ENCODE results near the gene KRT33B. TPM values are rescaled to one million over a fixed set of nuclear protein-coding genes. Genes with fewer than 3 reads are reported as not detected.

Gene KRT33B
- polyA plus RNA-seq, 1 donor, result not detected

GRCh38 chr17:41334385-41335305 lies 35.0 kb downstream of the KRT33B start:
- Histone ChIP-seq H3K27ac (ENCODE audit: low read length) (no peak overlapping the region), H3K27me3 (ENCODE audit: control insufficient read depth, insufficient read depth, low read length) (peaks cover 6% of the 10 kb centered on the region), H3K36me3 (ENCODE audit: control insufficient read depth, insufficient read depth, low read length) (no peaks in the 10 kb centered on the region), H3K9me3 (ENCODE audit: control insufficient read depth, low read depth, low read length) (no peaks in the 10 kb centered on the region), H3K4me3 (ENCODE audit: low read length) (no peak overlapping the region), H3K4me1 (ENCODE audit: control insufficient read depth, insufficient read depth, low read length) (no peaks in the 10 kb centered on the region)
- no peak for DNase-seq
- no CpG with 5 or more reads among the region's 6 CpGs for WGBS (ENCODE audit: insufficient coverage, low lambda C conversion rate)

DNA sequence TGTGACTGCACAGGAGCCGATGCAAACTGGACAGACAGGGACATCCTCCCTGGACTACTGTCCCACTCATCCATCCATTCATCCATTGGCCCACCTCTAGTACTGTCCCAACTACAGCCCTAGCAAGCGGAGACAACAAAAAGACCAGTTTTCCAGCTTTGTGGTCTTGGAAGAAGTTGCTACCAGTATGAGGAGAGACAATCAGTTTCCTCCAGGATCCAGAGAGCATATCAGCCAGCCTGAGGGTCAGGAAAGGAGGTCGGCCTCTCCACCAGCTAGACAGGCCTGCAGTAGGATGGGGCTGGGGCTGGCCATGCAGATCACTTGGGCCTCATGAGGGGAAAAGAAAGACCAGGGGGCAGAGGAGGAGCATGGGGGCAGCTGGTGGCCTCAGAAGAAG lies 35.8 kb downstream of the KRT33B start:
- WGBS (ENCODE audit: insufficient coverage, low lambda C conversion rate), result no CpG with 5 or more reads among the region's 3 CpGs
- H3K27ac ChIP-seq (ENCODE audit: low read length), result no peak overlapping the region
- H3K27me3 ChIP-seq (ENCODE audit: control insufficient read depth, insufficient read depth, low read length), result peaks cover 6% of the 10 kb centered on the region

GRCh38 chr17:41333098-41333497 lies 36.5 kb downstream of the KRT33B start:
- Histone ChIP-seq H3K4me3 (ENCODE audit: low read length) (no peak overlapping the region), H3K9me3 (ENCODE audit: control insufficient read depth, low read depth, low read length) (no peaks in the 10 kb centered on the region), H3K36me3 (ENCODE audit: control insufficient read depth, insufficient read depth, low read length) (no peaks in the 10 kb centered on the region), H3K27me3 (ENCODE audit: control insufficient read depth, insufficient read depth, low read length) (peaks cover 6% of the 10 kb centered on the region), H3K27ac (ENCODE audit: low read length) (no peak overlapping the region), H3K4me1 (ENCODE audit: control insufficient read depth, insufficient read depth, low read length) (no peaks in the 10 kb centered on the region)
- no peak for DNase-seq
- no CpG with 5 or more reads among the region's 5 CpGs for WGBS (ENCODE audit: insufficient coverage, low lambda C conversion rate)

More for the DNA sequence above, 35.8 kb downstream of the KRT33B start:
- no peaks in the 10 kb centered on the region for H3K9me3 ChIP-seq (ENCODE audit: control insufficient read depth, low read depth, low read length)
- no peaks in the 10 kb centered on the region for H3K4me1 ChIP-seq (ENCODE audit: control insufficient read depth, insufficient read depth, low read length)
- no peak overlapping the region for H3K4me3 ChIP-seq (ENCODE audit: low read length)
- no peak for DNase-seq
- no peaks in the 10 kb centered on the region for H3K36me3 ChIP-seq (ENCODE audit: control insufficient read depth, insufficient read depth, low read length)

GRCh38 chr17:41332239-41332638 lies 37.4 kb downstream of the KRT33B start:
- Histone ChIP-seq H3K4me3 (ENCODE audit: low read length) (no peak overlapping the region), H3K36me3 (ENCODE audit: control insufficient read depth, insufficient read depth, low read length) (no peaks in the 10 kb centered on the region), H3K4me1 (ENCODE audit: control insufficient read depth, insufficient read depth, low read length) (no peaks in the 10 kb centered on the region), H3K27me3 (ENCODE audit: control insufficient read depth, insufficient read depth, low read length) (peaks cover 6% of the 10 kb centered on the region), H3K27ac (ENCODE audit: low read length) (no peak overlapping the region), H3K9me3 (ENCODE audit: control insufficient read depth, low read depth, low read length) (no peaks in the 10 kb centered on the region)
- WGBS (ENCODE audit: insufficient coverage, low lambda C conversion rate), result no CpG with 5 or more reads among the region's 2 CpGs
- no peak for DNase-seq

DNA sequence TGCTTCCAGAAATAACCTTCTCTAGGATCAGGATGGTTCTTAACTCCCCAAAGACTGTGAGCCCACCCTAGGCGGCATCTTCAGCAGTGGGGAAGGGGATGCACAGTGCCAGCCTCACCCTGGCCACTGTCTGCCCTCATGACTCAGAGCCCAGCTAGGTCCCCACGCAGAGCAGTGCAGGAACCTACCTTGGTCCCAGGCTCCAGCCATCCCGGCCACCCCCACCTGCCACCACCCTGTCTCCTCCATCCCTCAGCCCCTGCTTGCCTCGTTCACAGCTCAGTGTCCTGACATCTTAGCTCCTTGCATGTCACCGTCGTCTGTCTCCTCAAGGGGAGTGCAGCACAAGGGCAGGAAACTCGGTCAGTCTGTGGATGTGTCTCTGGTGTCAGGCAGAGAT lies 38.0 kb downstream of the KRT33B start:
- Histone ChIP-seq H3K4me1 (ENCODE audit: control insufficient read depth, insufficient read depth, low read length) (no peaks in the 10 kb centered on the region), H3K9me3 (ENCODE audit: control insufficient read depth, low read depth, low read length) (no peaks in the 10 kb centered on the region), H3K27ac (ENCODE audit: low read length) (no peak overlapping the region), H3K4me3 (ENCODE audit: low read length) (no peak overlapping the region), H3K27me3 (ENCODE audit: control insufficient read depth, insufficient read depth, low read length) (peaks cover 4% of the 10 kb centered on the region), H3K36me3 (ENCODE audit: control insufficient read depth, insufficient read depth, low read length) (no peaks in the 10 kb centered on the region)
- no CpG with 5 or more reads among the region's 7 CpGs for WGBS (ENCODE audit: insufficient coverage, low lambda C conversion rate)
- DNase-seq, result no peak

DNA sequence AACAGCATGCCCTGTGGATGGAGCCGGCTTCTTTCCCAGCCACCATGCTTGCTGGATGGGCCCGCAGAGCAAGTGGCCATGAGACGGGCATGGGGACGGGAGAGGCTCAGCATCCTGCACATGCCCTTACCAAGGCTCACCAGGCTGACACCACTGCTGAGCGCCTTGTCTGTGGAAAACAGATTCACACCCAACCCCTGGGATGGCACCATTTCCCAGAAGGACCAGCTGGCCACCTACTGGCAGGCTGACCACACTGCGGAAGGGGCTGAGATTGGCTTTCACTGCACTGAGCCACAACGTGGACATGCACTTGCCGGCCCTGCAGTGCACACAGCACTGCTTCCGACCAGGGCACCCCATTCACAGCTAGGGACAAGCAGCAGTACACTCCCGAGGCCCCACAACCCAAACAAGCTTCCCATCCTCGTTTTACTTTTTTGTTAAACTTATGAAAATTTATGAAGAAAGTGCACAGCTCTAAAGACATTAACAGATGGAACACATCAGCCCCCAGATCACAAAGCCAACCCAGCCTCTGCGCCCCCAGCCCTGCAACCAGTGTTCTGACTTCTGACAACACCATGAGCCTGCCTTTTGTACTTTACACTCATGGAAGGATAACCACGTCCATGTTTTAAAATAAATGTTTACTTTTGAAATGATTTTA lies 40.2 kb downstream of the KRT33B start:
- H3K27me3 ChIP-seq (ENCODE audit: control insufficient read depth, insufficient read depth, low read length), result no peaks in the 10 kb centered on the region
- no peaks in the 10 kb centered on the region for H3K4me1 ChIP-seq (ENCODE audit: control insufficient read depth, insufficient read depth, low read length)
- H3K36me3 ChIP-seq (ENCODE audit: control insufficient read depth, insufficient read depth, low read length), result no peaks in the 10 kb centered on the region
- no peak overlapping the region for H3K27ac ChIP-seq (ENCODE audit: low read length)
- no peaks in the 10 kb centered on the region for H3K9me3 ChIP-seq (ENCODE audit: control insufficient read depth, low read depth, low read length)
- H3K4me3 ChIP-seq (ENCODE audit: low read length), result no peak overlapping the region
- DNase-seq, result peak in 1 of 2 donors; percentile 18
- WGBS (ENCODE audit: insufficient coverage, low lambda C conversion rate), result 0% methylated on average over 1 of the region's 13 CpGs

DNA sequence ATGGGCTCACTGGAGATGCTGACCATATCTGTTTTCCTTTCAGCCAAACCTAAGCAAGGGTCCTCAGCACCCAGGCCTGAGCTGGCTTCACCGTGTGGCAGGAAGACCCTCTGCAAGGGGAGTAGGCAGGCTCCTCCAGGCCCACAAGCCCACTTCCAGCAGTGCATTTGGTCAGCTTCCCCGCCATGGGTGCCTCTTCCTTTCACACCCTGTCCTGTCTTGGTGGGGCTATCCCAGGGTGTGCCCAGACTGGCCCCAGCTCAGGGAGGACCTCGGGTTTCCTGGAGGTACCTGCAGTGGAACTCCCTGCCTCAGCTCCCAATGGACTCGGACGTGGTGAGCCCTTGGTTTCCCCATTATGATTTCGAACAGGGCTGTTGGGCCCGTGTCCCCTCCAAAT lies 41.4 kb downstream of the KRT33B start:
- no peaks in the 10 kb centered on the region for H3K4me1 ChIP-seq (ENCODE audit: control insufficient read depth, insufficient read depth, low read length)
- H3K36me3 ChIP-seq (ENCODE audit: control insufficient read depth, insufficient read depth, low read length), result no peaks in the 10 kb centered on the region
- WGBS (ENCODE audit: insufficient coverage, low lambda C conversion rate), result no CpG with 5 or more reads among the region's 7 CpGs
- no peaks in the 10 kb centered on the region for H3K27me3 ChIP-seq (ENCODE audit: control insufficient read depth, insufficient read depth, low read length)
- H3K27ac ChIP-seq (ENCODE audit: low read length), result no peak overlapping the region
- no peak overlapping the region for H3K4me3 ChIP-seq (ENCODE audit: low read length)
- H3K9me3 ChIP-seq (ENCODE audit: control insufficient read depth, low read depth, low read length), result no peaks in the 10 kb centered on the region
- no peak for DNase-seq

DNA sequence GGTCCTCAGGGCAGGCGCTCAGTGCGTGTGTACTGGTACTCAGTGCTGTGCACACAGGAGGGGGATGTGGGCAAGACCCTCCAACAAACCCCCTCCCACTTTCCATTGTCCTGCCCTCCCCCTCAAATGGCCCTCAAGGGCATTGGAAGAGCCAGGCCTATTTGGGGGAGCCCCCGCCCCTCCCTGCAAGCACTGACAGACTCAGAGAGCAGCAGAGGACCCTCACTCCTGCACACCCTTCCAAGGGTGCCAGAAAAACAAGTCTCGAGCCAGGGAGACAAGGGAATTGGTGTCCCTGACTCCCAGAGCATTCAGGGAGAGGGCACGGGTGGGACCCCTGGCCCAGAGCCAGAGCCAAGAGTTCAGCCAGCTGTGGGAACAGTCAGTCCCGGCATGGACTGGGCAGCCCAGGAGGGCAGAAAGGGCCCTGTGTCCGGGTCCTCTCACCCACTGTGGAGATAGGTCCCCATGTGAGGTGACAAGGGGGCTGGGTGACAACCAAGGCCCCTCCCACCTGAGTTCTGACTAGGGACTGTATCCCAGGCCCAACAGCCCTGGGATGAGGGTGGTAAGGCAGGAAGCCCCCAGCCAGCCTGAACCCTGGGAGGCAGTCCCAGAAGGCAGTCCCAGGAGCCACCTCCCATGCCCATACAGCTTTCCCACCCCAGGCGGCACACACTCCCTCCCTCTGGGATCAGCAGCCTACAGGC lies 42.0 kb downstream of the KRT33B start:
- Histone ChIP-seq H3K4me3 (ENCODE audit: low read length) (no peak overlapping the region), H3K36me3 (ENCODE audit: control insufficient read depth, insufficient read depth, low read length) (no peaks in the 10 kb centered on the region), H3K27ac (ENCODE audit: low read length) (no peak overlapping the region), H3K4me1 (ENCODE audit: control insufficient read depth, insufficient read depth, low read length) (no peaks in the 10 kb centered on the region), H3K27me3 (ENCODE audit: control insufficient read depth, insufficient read depth, low read length) (no peaks in the 10 kb centered on the region), H3K9me3 (ENCODE audit: control insufficient read depth, low read depth, low read length) (no peaks in the 10 kb centered on the region)
- DNase-seq, result no peak
- WGBS (ENCODE audit: insufficient coverage, low lambda C conversion rate), result no CpG with 5 or more reads among the region's 8 CpGs

GRCh38 chr17:41326173-41327145 lies 43.2 kb downstream of the KRT33B start:
- Histone ChIP-seq H3K27ac (ENCODE audit: low read length) (no peak overlapping the region), H3K4me3 (ENCODE audit: low read length) (no peak overlapping the region), H3K36me3 (ENCODE audit: control insufficient read depth, insufficient read depth, low read length) (no peaks in the 10 kb centered on the region), H3K4me1 (ENCODE audit: control insufficient read depth, insufficient read depth, low read length) (no peaks in the 10 kb centered on the region), H3K27me3 (ENCODE audit: control insufficient read depth, insufficient read depth, low read length) (no peaks in the 10 kb centered on the region), H3K9me3 (ENCODE audit: control insufficient read depth, low read depth, low read length) (no peaks in the 10 kb centered on the region)
- DNase-seq, result no peak
- no CpG with 5 or more reads among the region's 18 CpGs for WGBS (ENCODE audit: insufficient coverage, low lambda C conversion rate)
